HG03571 (cell line): ENCODE data around the gene TRIM7.

Experiments
- ATAC-seq: cut with Tn5 transposase; IDR thresholded peaks from one replicate; pipeline ENCODE4 v1.9.1; 2021; ENCODE audit not compliant: unreplicated experiment

TRIM7 gene

GRCh38 chr5:181204826-181205760, at the start of gene TRIM7:
Gene TRIM7 (minus strand): TSS chr5:181205196. CDS start chr5:181205110, 86 bp downstream.
- no peak for ATAC-seq

GRCh38 chr5:181248277-181248676, 43.3 kb upstream of the TRIM7 start:
- ATAC-seq: no peak

GRCh38 chr5:181246276-181247049, 41.5 kb upstream of the TRIM7 start:
- ATAC-seq: peak; percentile 31

GRCh38 chr5:181245427-181246275, 40.7 kb upstream of the TRIM7 start:
- ATAC-seq: no peak

- peak; percentile 65 for ATAC-seq
Observed at GRCh38 chr5:181243564-181244343, 38.8 kb upstream of the TRIM7 start, which contains the start of gene RACK1. Gene RACK1 (minus strand): TSS chr5:181243906. CDS start chr5:181243800, 106 bp downstream.

- ATAC-seq: no peak
Observed at GRCh38 chr5:181243018-181243563, 38.1 kb upstream of the TRIM7 start.

GRCh38 chr5:181242031-181242451, 37.0 kb upstream of the TRIM7 start:
- ATAC-seq: no peak

GRCh38 chr5:181241393-181241975, 36.5 kb upstream of the TRIM7 start:
- ATAC-seq: no peak

- ATAC-seq: no peak
Observed at GRCh38 chr5:181239062-181239663, 34.2 kb upstream of the TRIM7 start.

- no peak for ATAC-seq
Observed at GRCh38 chr5:181237729-181238385, 32.9 kb upstream of the TRIM7 start.

- ATAC-seq: no peak
Observed at GRCh38 chr5:181236954-181237641, 32.1 kb upstream of the TRIM7 start.

GRCh38 chr5:181236471-181236870, 31.5 kb upstream of the TRIM7 start:
- no peak for ATAC-seq

GRCh38 chr5:181235689-181236366, 30.8 kb upstream of the TRIM7 start:
- no peak for ATAC-seq

- ATAC-seq: no peak
Observed at GRCh38 chr5:181235323-181235688, 30.3 kb upstream of the TRIM7 start.

GRCh38 chr5:181234455-181235306, 29.7 kb upstream of the TRIM7 start:
- no peak for ATAC-seq

- no peak for ATAC-seq
Observed at GRCh38 chr5:181233801-181234454, 28.9 kb upstream of the TRIM7 start.
